Choroid plexus epithelial cell (primary cell): ENCODE measurements around the gene SPRED2.

ENCODE experiments used
- DNase-seq: peaks from one replicate; pipeline ENCODE4 v3.0.0-alpha.2; 2010; ENCODE audit warnings: low read depth
- H3K4me3 ChIP-seq: 2 replicates; pipeline ENCODE4 v1.5.1; 2011; ENCODE audit warnings: low read depth, mild to moderate bottlenecking, control low read depth, low read length, moderate library complexity
- TF ChIP-seq, protein P1 (sequence below): conservative IDR thresholded peaks from 2 replicates; pipeline ENCODE4 v1.5.1; 2011; ENCODE audit warnings: low read depth, mild to moderate bottlenecking, control low read depth, inconsistent platforms, low read length, moderate library complexity

SPRED2 gene

DNA sequence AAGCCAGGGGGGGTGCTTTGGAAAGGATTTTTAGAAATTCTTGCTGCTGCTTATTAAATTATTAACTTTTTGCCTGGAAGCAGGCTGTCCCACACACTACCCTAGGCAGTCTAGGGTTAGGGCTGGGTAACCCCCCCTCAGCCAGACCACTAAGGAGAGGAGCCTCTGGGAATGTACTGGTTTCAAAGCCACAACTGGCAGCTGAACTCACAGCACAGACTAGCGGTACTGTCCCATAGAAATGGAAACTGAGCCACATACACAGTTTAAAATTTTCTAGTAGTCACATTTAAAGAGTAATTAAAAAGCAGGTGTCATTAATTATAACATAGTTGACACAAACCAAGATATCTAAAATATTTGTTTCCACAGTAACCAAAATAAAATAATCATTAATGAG, 50.1 kb downstream of the SPRED2 start:
- TF ChIP-seq, protein P1, sequence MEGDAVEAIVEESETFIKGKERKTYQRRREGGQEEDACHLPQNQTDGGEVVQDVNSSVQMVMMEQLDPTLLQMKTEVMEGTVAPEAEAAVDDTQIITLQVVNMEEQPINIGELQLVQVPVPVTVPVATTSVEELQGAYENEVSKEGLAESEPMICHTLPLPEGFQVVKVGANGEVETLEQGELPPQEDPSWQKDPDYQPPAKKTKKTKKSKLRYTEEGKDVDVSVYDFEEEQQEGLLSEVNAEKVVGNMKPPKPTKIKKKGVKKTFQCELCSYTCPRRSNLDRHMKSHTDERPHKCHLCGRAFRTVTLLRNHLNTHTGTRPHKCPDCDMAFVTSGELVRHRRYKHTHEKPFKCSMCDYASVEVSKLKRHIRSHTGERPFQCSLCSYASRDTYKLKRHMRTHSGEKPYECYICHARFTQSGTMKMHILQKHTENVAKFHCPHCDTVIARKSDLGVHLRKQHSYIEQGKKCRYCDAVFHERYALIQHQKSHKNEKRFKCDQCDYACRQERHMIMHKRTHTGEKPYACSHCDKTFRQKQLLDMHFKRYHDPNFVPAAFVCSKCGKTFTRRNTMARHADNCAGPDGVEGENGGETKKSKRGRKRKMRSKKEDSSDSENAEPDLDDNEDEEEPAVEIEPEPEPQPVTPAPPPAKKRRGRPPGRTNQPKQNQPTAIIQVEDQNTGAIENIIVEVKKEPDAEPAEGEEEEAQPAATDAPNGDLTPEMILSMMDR, result peak; percentile 28
- no peak overlapping the region for H3K4me3 ChIP-seq
- DNase-seq, result no peak

- TF ChIP-seq, protein P1, result no peak
- DNase-seq, result no peak
- H3K4me3 ChIP-seq, result no peak overlapping the region
Measured at GRCh38 chr2:65381607-65382051, 50.8 kb downstream of the SPRED2 start.

- no peak for DNase-seq
- TF ChIP-seq, protein P1, result no peak
- no peak overlapping the region for H3K4me3 ChIP-seq
Measured at GRCh38 chr2:65380255-65380654, 52.1 kb downstream of the SPRED2 start.

GRCh38 chr2:65379721-65380171, 52.7 kb downstream of the SPRED2 start:
- TF ChIP-seq, protein P1, result no peak
- H3K4me3 ChIP-seq, result no peak overlapping the region

GRCh38 chr2:65379223-65379622, 53.2 kb downstream of the SPRED2 start:
- TF ChIP-seq, protein P1, result no peak
- no peak overlapping the region for H3K4me3 ChIP-seq
- no peak for DNase-seq

More at GRCh38 chr2:65379721-65380171, 52.7 kb downstream of the SPRED2 start:
- no peak for DNase-seq

GRCh38 chr2:65378290-65378689, 54.1 kb downstream of the SPRED2 start:
- no peak for DNase-seq
- H3K4me3 ChIP-seq, result no peak overlapping the region
- TF ChIP-seq, protein P1, result no peak

DNA sequence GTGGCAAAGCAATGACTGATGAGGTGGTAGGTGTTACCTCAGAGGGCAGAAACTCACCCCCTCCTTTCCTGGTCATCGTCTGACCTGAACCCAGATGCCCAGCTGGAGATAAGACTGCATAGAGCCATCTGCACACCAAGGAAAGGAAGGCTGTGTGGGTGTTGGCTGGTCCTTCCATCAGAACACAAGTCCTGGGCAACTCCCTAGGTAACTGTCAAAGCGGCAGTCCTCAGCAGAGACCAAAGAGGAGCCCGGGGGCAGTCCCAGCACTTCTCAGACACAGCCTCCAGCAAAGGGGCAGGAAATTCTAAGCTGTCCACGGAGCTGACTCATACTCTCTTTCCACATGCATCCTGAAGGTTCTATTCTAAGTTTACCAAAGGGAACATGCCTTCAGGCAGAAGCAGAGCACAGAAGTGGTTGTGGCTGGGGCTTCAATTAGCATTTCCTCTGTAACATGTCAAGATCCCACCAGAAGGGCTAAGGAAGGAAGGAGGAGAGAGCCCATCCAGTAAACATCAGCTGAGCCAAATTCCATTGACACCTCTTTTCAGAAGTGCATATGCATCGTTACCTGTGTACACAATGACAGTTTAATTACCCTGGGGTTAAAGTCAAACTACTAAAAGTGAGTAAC, 54.7 kb downstream of the SPRED2 start:
- TF ChIP-seq, protein P1, result no peak
- H3K4me3 ChIP-seq, result no peak overlapping the region
- DNase-seq, result peak; percentile 87
